Endothelial cell of hepatic sinusoid (primary cell): ENCODE measurements around the gene BEND2.
"Not testable (repeated sequence)": the region's sequence is repeated elsewhere in the genome, so short reads cannot be mapped to it uniquely, and the experiment has no call there.

ENCODE experiments used
- in situ Hi-C: cut with HindIII; loops from 2 replicates; pipeline ENCODE4 v1.10.0; 2017; ENCODE audit warnings: low sequenced_read_pairs

BEND2 gene

DNA sequence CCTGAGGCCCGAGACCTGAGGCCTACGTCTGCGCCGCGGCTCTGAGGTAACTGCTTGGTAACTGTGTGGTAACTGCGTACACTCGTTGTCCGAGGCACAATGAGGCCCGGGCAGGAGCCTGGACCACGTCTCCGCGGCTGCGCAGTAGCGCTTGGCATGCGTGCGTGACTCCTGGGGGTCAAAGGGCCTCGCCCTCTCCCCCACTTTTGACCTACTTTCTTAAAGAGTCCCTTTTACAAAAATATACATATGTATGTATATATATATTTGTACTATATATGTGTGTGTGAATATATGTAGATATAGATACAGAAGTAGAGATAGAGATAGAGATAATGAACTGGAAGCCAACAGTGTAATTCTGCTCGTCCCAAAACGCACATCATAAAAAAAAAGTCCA, at the start of gene BEND2:
TSS of gene BEND2 (minus strand) at position 101 of the 400 bp plus-strand sequence. CDS start 136 bp downstream, outside the sequence.
- in situ Hi-C loops, result no loop called here

DNA sequence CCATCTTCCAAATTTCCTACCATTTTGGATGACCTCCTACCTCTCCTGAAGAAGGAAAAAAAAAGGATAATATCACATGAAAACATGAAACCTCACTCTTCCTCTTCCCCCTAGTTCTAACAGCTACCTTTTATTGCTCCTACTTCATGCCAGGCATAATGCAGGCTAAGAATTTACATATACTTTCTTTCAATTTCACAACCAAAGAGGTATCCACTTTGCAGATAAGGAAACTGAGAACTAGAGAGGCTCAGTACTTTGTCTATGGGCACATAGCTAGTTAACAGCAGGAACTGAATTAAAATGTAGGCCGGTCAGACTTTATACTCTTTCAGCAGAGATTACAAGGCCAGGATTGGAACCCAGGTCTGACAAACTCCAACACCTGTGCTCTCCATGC, 34.4 kb upstream of the BEND2 start:
- in situ Hi-C loops, result no loop called here

DNA sequence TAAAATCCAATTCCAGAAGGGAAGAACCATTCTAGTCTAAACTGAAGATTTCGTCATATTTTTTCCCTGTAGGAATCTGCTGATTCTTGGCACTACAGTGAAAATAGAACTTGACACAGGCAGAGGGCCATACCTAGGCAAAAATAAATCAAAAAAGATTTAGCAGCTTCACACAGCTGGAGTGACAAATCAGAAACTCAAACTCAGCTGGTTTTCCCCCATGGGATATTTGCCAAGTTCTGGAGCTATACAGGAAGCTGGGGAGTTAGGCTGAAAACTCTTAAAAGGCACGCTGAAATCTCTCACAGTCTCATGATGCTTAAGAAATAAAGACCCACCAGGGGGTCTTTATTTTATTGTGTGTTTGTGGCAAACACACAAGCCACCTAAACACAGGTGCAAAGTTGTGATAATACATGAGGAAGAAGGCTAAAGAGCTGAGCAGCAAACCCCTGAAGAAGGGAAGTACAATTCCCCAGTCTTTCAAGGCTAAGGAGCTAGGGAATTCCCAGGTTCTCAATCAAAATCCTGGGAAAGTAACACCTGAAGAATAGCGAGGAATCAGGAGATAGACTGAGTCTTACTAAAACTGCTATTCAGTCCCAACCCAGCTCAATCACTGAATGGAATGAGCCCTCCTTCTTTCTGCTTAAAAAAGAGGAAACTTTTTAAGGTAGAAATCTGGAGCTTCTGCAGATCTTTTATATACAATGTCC, 32.1 kb upstream of the BEND2 start:
- in situ Hi-C loops, result no loop called here

GRCh38 chrX:18229646-18230045, 9.0 kb upstream of the BEND2 start:
- in situ Hi-C loops, result not testable (repeated sequence)

GRCh38 chrX:18228069-18228468, 7.4 kb upstream of the BEND2 start:
- in situ Hi-C loops, result no loop called here

- in situ Hi-C loops, result no loop called here
Observed at GRCh38 chrX:18227458-18227857, 6.8 kb upstream of the BEND2 start.

DNA sequence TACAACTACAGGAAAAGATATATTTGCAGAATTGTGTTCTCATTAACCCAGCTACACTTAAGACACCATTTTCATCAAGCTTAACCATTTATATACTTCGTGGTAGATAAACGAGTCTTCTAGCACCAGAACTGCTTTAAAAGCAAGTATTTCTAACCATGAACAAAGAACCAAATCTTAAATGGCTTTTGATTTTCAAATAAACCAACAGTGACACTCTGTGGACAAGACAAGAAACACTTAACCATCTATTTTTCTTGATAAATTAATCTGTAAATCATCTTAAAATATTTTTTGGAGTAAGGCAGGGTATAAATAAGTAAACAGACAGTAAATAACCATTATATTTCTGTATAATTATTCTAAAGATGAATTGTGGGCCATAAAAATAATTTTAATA, 10.2 kb downstream of the BEND2 start:
- in situ Hi-C loops, result no loop called here

- in situ Hi-C loops, result no loop called here
Observed at GRCh38 chrX:18206657-18207056, 14.0 kb downstream of the BEND2 start.

- in situ Hi-C loops, result no loop called here
Observed at GRCh38 chrX:18203631-18204030, 17.1 kb downstream of the BEND2 start.

- in situ Hi-C loops, result no loop called here
Observed at GRCh38 chrX:18194688-18195087, 26.0 kb downstream of the BEND2 start.

DNA sequence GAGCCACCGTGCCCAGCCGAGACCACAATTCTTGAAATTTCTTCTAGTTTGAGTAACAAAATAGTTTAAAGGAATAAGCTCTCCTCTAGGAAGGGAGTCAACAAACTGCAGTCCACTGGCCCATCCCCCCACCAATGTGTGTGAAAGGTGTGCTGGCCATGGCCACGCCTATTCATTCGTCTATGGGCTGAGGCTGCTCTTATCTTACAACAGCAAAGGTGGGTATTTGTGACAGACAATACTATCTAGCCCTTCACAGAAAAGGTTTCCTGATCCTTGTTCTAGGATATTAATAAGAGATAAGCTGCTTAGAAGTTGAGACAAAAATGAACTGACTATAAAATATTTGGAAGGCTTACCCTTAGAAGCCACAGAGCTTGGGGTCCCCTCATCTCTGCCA, 41.2 kb downstream of the BEND2 start:
- in situ Hi-C loops, result no loop called here

DNA sequence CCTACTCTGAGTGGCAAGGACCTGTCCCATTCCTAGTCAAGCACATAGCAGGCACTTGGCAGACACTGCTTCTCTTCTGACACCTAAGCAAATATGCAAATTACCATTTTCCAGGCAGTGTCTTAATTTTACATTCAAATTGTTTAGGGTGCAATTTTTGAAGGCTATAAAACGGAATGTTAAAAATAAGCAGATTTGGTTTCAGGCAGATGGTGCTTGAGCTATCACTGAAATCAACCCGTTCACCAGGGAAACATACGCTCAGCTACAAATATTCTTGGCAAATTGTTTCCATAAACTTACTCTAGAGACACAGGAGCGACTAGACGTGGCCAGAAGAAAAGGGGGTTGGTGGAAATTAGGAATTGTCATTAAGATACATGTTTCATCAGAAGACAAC, 45.7 kb downstream of the BEND2 start:
- in situ Hi-C loops, result no loop called here

DNA sequence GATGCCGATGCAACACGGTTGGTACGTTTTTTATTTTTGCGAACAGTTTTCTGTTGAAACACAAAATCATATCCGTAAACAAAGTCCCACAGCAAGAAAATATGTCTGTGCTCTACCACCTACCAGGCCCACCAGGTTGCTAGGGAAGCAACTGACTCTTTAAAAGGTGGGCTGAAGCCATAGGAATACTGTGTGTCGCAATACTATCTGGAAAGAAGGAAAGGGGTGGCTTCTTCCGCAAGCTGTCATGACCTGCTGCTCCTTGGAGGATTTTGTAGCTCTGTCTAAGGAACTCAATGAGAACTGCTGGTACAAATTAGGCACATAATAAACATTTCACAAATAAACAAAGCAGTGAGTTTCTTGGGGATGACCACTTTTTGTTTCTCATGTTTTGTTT, 46.5 kb downstream of the BEND2 start:
- in situ Hi-C loops, result no loop called here

DNA sequence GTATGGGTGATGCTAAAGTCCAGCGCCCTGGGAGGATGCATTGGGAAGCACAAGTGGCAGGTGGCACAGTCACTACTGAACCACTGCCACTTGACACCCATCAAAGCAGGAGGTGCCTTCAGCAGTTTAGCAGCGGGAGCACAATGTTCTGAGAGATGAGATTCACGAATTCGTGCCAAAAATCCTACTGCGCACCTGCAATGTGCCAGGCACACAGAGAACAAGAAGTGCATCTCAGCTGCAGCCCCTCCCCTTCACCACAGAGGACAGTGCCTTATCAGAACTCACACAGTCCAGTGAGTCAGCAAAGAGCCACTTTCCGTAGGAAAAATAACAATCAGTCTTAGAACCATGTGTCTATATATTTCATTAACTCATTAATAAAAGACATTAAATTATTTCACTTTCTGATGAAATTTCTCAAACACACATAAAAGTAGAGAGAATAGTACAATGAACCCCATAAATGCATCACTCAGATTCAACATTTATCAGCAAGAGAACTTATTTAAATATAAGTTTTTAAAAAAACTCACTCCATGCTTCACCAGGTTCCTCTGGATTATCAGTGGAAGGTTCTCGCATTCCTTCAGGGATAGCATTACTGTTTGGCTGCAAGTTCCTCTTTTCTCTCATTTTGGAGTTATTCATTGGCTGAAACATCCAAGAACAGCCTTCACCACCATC, 47.0 kb downstream of the BEND2 start:
- in situ Hi-C loops, result no loop called here

GRCh38 chrX:18172970-18173369, 47.7 kb downstream of the BEND2 start:
- in situ Hi-C loops, result no loop called here

- in situ Hi-C loops, result no loop called here
Observed at GRCh38 chrX:18170910-18171309, 49.8 kb downstream of the BEND2 start.

DNA sequence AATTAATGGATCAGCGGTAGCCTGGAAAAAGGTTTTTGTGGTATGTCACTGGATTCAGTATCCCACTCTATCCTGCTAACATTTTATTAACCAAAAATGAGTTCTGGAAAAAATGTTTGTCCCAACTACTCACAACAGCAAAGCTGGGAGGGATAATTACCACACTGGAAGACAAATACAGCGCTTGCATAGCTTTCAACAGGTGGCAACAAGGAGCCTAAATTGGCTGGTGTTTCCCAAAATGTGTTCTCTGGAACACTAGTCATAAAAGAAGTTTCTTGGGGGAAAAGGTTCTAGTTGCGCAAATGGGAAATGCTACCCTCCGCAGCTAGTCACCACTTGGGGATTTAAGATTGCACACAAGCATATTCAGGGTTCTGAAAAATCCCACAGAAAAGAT, 54.6 kb downstream of the BEND2 start:
- in situ Hi-C loops, result no loop called here

- in situ Hi-C loops, result no loop called here
Observed at GRCh38 chrX:18160369-18160768, 60.3 kb downstream of the BEND2 start.

DNA sequence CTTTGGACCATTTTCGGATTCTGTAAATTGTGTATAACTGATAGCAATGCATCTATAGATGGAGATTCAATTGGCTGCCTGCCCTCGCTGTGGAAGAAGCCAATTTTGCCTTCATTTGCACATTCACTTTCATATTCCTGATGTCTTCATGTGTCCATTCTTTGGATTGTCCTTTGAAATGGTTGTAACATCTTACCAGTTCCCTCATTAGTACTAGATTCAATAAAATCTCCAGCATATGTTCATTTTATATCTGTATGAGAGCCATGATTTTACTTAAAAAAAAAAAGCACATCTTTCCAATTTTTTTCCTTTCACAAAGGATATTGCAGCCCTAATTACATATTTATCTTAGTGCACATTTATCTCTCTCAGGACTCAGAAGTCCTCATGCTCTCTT, 61.7 kb downstream of the BEND2 start:
- in situ Hi-C loops, result no loop called here

DNA sequence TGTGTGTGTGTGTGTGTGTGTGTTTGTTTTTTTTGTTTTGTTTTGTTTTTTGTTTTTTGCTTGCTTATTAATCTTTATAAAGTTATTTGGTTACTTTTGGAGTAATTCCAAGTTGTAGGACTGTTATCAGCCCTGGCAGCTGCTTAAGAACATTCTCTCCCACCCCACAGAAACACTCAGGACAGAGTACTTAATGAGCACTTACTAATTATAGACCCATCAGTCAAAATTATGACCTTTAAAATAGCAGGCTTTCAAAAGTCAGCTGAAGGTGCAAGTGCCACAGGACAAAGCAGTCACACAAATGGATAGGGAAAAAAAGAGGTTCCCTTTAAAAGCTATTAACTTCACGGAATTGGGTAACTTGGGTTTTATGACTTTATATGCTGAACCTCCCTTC, 69.0 kb downstream of the BEND2 start:
- in situ Hi-C loops, result no loop called here

GRCh38 chrX:18151157-18151556, 69.5 kb downstream of the BEND2 start:
- in situ Hi-C loops, result no loop called here

DNA sequence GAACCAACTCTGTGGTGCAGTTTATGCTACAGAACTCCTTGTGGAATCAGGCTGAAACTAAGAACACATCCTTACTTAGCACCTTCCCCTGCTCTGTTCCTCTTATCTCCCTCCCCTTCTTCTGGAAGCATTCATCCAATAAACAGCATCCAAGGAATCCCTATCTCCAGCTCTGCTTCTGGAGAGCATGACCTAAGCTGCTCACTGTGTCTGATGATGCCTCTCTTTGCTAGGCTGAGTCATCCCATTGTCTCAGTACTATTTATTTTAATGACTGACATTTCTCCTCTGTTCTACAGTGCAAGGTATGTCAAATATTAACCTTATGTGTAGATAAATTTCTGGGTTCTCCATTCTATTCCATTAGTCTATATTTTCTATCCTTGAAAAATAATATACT, 71.2 kb downstream of the BEND2 start:
- in situ Hi-C loops, result no loop called here

DNA sequence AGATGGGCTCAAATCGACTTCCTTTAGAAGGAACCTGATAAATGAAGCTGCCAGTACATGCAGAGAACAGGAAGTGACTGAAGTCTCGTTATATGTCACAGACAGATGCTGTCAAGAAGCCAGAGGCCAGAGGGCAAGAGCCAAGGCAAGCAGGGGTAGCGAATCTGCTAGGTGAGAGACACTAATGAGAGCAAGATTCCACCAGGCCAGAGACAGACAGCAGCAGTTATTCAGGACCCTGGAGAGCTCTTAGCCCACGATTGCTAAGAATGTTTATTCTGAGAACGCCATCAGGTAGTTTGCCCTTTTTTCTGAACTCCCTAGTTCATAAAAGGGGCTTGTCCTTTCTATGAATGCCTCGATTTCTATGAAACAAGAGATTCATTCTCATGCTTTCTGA, 73.7 kb downstream of the BEND2 start:
- in situ Hi-C loops, result no loop called here
